GM12872 (cell line): ENCODE data around the gene FOXO4.

ENCODE experiments used
- CTCF ChIP-seq: IDR thresholded peaks from 3 replicates; pipeline ENCODE4 v1.5.1; 2011; ENCODE audit warnings: low read depth, mild to moderate bottlenecking, low read length, moderate library complexity; ENCODE audit not compliant: insufficient read depth

The FOXO4 gene

GRCh38 chrX:71091263-71091662, 4.4 kb upstream of the FOXO4 start:
- no peak for TF ChIP-seq CTCF

- TF ChIP-seq CTCF, result no peak
Measured at GRCh38 chrX:71095033-71095432, 618 bp upstream of the FOXO4 start.

- TF ChIP-seq CTCF, result no peak
Measured at GRCh38 chrX:71095981-71096759, 519 bp downstream of the FOXO4 start.

GRCh38 chrX:71096760-71097032, 1.0 kb downstream of the FOXO4 start:
- no peak for TF ChIP-seq CTCF

- TF ChIP-seq CTCF, result peak; percentile 57; the same call in 2 of the 3 replicates
Measured at GRCh38 chrX:71098302-71098701, 2.7 kb downstream of the FOXO4 start.

GRCh38 chrX:71098951-71099506, 3.4 kb downstream of the FOXO4 start:
- no peak for TF ChIP-seq CTCF

GRCh38 chrX:71099736-71100135, 4.1 kb downstream of the FOXO4 start:
- no peak for TF ChIP-seq CTCF
